HG03571 (cell line): Measurements from ENCODE around the gene TAPT1.
A peak's percentile ranks its signal among the peaks of the same experiment; 100 is the strongest.
"Not testable (repeated sequence)": the region's sequence is repeated elsewhere in the genome, so short reads cannot be mapped to it uniquely, and the experiment has no call there.

Experiments
- ATAC-seq: cut with Tn5 transposase; IDR thresholded peaks from one replicate; pipeline ENCODE4 v1.9.1; 2021; ENCODE audit not compliant: unreplicated experiment

Gene TAPT1

DNA sequence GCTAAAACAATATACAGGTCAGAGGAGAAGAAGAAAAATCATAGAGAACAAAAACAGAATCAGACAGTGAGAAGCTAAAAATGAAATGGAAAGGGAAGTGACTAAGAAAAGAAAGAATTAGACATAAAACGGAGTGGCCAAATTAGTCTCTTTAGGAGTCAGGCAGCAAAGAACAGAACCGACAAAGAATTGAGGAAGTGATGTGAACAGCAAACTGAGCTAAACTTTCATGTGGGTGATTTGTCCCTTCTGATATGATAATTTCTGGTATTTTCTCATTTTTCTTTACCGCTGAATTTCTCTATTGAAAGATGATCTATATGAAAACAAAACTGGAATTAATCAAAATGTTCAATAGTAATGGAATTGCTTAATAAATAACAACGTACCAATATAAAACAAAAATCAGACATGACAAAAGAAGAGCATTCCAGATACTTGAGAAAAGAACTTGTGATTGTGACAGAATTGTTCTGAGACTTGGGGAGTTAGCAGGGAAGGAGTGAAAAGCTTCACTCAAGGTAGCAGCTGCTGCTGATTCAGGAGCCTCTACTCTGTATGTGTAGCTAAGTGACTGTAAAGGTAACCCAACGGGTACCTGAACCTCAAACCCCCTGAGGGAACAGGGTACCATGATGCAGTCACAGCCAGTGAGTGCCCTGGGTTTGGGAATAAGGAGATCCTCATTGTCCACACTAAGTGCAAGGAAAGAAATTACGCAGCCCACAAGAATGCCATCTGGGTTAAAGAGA, 8.8 kb downstream of the TAPT1 start:
- peak; percentile 77 for ATAC-seq

DNA sequence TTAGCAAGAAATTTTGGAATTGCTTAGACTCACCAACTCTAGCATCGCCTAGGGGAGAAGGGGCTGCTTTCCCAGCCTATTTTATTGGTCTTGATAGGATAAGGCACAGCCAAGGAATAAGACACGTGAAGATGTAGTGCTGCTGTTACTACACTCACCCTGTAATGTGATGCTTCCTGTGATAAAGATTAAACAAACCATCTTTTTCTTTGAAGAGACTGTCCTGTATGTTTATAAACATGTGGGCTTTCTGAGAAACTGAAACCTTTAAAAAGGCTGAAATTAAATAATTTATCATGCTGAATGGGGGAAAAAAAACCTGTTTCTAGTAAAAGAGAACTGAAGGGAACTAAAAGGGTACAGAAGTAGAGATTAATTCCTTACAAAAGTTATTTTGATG, 13.2 kb downstream of the TAPT1 start:
- no peak for ATAC-seq

DNA sequence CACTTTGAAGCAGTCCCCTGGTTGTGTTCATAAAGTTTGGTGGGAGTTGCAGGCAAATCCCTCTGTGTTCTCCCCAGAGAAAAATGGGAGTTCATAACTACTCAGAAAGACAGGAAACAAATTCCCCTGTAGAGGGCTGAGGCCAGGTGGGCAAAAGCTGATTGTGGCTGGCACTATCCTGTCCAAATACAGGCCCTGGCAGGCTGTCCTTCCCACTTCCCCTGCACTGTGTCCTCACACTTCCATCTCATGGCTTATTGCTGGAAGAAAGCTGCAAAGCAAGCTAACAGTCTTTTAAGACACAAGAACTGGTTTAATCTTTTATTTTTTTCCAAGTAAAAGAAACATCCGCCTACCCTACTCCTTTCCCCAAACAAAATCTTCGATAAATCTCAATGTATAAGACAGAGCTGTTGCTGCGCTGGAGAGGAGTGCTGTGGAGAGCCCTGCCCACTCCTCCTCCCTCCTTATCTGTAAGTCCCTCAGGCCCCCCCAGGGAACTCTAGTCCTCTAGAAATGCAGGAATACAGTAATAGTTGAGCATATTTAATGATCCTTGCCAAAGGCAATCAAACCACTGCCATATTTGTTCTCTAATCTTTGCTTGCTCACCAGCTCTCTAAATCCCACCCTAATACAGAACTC, 14.0 kb downstream of the TAPT1 start:
- ATAC-seq = no peak

DNA sequence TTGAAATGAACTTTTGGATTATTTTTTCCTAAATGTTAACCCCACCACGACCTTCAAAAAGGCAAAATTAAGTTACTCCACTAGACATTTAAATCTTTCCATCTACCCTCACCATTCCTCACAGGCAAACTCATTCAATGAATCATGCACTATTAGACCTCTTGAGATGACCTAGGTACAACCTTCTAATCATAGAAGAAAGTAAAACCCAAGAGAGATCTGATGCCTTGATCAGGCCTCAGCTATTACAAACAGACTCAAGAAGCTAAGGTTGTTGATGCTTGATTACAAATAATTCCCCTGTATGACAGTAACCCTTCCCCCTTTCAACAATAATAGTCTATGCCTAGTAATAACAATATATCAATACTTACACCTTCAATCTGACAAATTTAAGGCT, 18.9 kb downstream of the TAPT1 start:
- no peak for ATAC-seq

DNA sequence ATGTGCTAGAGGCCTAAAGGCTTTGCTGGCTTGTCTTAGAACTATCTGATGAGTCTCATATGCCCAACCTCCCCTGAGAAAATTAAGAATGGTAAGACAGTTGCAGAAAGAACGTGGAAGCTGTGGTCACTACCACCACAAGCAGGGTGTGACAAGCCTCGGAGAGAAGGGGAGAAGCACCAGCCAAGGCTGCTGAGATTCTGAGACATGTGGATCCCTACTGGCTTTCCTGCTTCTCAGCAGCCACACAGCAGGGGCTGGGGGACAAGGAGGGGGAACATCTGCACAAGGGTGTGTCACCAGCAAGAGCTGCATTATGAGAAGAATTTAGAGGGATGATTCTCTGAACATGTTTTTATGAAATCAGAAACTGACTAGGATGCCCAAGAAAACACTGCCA, 19.4 kb downstream of the TAPT1 start:
- ATAC-seq = no peak

DNA sequence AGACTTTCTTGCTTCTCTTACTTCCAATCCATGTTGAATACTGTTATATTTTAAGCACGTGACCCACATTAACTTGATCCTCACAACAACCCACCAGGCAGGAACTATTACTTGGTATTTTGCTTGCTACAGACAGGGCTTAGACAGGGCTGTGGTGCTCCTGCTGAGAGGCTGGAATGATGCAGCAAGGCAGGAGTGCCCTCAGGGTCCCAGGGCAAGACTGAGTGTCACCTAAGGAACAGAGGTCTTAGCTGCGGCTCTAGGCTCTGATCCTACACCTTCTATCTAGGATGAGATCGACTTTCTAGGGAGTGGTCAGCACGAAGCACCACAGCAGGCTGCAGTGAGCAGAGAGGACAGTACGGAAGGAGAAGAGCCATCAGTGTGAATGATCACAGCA, 20.0 kb downstream of the TAPT1 start:
- no peak for ATAC-seq

DNA sequence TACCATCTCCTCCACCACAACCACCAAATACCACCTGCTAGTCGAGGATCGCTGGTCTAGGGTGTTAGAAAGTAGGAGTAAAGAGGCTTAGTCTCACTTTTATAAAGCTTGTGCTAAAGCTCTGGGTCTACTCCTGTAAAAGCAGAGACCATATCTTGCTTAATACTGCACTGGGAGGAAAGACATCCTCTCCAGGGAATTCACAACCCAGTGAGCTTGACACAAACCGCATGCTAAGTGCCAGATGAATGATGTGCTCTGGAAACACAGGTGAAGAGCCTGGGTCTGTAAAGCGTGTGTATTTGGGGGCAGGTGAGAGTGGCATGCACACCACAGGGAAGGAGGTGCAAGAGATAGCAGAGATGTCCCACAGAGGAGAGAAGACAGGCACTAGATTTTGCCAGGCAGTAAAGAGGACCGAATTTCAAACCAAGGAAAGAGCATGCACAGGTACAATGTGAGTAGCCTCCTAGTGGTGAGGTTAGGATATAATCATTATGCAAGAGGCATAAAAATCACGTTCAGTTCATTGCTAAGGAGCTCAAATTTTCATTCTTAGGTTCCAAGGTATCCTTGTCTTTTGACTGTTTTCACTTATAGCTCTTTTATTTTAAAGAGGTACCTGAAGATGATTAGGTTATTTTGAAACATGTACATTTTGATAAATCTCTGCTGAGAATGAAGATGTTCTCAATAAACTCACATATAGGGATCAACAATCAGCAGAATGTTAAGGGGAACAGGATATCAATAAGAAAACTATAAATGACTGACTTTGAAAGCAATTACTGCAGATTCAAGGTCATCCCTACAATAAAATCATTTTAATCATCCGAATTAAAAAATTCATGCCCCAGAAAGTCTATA, 20.7 kb downstream of the TAPT1 start:
- ATAC-seq = peak; percentile 89

DNA sequence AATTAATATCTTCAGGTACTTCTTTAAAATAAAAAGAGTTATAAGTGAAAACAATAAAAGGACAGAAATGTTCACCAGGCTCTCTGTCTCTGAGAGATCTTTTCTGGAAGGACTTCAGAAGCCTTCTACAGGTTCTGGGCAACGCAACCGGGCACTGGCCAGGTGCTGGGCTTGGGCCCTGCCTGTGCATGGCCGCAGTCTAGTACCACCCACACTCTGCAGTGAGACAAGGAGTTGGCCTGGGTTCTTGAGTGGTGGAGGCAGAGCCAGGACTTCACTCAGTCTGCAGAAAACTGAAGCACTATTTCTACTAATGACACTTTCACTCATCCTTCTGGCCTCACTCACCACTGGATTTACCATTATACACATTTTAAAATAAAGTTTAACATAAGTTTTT, 21.8 kb downstream of the TAPT1 start:
- no peak for ATAC-seq

DNA sequence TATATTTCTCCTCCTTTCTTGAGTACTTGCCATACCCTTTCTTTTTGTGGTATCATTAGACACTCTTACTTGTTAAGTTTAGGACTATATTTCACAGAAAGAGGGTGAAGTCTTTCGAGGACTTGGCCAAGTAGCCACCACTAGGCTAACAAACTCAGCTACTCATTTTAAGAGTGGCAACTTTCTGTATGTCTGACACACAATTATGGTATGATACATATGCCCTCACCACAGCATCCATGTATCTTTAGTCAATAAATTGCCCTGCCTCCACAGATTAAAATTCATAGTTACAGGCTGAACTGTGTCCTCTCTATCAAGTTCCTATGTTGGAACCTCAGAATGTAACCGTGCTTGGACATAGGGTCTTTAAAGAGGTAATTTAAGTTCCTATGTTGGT, 23.2 kb downstream of the TAPT1 start:
- ATAC-seq = no peak

DNA sequence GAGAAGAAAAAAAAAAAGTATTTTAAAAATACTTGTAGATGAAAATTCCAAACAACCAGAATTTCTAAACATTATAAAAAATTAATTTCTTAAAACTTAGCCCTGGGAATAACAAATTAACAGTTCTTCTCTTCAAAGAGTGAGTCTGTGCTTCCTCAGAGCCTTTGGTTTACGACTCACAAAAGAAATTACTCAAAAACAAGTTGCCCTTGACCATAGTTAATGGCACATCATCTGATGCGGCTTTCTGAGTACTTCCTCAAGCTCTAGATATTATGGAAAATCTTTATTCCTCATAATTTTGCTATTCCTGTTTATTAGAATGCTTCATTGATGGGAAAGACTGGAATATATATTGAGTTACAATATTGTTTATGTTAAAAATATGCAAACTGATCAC, 23.7 kb downstream of the TAPT1 start:
- no peak for ATAC-seq

DNA sequence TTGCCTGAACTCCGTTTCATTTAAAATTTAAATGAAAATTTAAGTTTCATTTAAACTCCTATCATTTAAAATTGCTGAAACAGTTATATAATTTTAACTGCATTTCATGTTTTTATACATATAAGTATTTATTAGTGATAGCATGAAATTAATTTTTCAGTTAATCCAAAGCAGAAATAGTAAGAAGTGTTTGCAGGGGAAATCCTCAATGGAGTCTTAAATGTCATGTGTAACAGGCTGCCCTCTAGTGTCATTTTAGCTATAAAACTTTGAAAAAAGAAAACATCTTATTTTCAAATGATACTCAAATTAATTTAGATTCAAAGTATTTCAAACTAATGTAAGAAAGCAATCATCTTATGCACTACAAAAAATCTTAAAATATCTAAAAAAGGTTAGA, 27.2 kb downstream of the TAPT1 start:
- ATAC-seq = no peak

DNA sequence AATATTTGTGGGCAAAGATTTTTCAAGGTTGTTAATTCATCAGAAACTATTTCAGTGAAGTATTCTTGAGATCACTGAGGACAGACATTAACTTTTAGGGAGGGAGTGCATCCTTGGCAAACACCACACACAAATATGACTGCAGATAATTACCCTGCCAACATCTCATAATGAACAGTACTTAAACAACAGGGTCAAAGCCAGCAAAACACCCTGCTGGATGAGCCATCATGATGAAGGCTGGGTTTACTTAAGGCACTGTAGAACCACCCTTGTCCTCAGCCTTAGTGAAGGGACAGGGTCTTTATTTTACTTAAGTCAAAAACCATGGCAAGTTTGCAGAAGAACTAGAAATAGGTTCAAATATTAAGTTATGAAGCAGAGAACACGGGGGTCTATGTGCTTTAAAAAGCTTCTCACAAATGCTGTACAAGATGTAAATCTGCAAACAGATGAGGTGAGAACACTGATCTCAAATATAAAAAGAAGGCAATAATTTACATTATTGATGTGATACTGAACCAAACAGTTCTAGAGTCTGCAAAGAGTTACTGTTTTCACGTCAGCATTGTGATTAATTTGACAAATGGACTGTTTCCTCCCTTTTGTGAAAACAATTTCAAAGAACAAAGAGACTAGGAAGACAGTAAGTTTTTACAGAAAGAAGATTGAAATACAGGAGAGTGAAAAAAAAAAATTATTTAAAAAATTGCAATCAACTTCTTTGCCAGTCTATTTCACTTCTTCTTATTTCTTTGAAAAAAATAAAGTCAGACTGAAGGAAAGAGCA, 28.2 kb downstream of the TAPT1 start:
- no peak for ATAC-seq

DNA sequence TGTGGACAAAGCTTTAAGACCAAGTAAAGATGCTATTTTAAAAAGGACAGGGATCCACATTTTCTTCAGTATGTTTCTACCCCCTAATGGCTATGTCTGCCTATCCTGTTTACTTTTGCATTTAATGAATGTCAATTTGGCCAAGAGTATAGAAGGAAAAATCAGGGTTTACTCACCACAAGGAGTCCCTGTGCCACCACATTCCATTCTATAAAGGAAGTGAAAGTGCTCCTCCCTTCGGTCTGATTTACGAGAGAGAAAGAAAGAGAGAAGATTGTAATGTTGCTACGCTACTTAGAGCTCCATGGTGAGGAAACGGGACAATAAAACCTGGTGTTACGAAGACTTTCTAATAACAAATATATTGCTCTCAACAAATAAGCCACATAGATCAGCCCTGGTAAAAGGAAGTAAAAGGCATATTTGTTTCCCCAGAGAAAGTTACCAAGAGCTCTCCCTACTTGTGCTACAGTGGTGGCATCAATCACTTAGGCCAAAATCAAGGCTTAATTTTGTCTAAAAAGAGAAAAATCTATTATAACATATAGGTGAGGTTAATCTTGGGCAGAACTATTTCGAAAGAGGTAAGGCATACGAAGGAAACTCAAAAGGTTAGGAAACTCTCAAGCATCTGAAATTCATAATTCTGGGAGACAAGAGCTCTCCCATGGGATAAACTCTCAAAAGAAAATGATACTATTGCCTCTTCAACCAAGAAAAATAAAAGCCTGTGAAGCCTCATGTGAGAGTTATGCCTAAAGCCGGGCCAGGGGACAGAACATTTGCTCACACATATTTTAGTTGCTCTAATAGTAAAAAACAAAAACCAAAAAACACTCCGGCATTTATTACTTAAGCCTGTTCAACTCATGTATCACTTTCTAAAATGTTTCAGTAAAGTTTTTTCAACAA, 29.5 kb downstream of the TAPT1 start:
- no peak for ATAC-seq

DNA sequence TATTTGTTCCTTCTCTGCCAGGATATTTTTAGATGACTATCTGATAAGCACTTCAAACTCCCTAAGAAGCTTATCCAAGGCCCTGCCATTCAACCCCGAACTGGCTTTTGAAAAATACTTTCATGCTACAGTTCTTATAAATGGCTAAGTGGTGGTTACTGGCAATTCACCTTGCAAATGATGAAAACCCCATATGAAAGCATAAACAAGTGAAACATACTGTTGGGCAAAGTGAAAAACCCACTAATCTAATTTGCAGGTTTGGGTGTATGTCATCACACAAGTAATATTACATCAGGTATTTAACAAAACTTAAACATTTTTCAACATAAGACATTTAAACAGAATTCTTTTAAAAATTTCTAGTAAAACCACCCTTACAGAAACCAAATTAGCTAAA, 31.1 kb downstream of the TAPT1 start:
- no peak for ATAC-seq

DNA sequence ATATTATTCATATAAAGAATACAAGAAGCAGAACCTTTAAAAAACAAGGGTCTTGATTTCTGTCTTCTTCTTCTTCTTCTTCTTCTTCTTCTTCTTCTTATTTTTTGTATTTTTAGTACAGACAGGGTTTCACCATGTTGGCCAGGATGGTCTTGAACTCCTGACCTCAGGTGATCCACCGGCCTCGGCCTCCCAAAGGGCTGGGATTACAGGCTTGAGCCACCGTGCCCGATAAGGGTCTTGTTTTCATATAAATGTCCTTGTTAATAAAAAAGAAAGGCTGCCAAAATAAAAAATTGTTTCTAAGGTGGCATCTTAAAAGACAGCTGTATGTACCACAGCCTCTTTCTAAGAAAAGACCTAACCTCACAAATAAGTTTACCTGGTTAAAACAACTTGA, 31.5 kb downstream of the TAPT1 start:
- ATAC-seq = not testable (repeated sequence)

DNA sequence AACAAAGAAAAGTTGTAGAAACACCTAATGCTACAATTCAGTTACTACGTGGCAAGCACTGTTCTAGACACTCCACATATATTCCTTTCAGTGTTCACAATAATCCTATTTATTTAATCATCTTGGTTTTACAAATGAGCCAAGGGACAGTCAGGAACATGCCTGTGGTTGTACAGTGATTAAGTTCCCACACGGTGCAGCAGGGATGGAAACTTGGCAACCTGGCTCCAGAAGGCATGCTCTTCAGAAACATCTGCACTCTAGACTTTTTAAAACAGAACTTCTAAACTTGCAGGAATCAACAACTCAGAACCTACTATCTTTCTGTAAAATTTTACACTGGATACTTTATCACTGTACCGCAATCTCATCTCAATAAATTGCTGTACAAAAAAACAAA, 32.1 kb downstream of the TAPT1 start:
- no peak for ATAC-seq

DNA sequence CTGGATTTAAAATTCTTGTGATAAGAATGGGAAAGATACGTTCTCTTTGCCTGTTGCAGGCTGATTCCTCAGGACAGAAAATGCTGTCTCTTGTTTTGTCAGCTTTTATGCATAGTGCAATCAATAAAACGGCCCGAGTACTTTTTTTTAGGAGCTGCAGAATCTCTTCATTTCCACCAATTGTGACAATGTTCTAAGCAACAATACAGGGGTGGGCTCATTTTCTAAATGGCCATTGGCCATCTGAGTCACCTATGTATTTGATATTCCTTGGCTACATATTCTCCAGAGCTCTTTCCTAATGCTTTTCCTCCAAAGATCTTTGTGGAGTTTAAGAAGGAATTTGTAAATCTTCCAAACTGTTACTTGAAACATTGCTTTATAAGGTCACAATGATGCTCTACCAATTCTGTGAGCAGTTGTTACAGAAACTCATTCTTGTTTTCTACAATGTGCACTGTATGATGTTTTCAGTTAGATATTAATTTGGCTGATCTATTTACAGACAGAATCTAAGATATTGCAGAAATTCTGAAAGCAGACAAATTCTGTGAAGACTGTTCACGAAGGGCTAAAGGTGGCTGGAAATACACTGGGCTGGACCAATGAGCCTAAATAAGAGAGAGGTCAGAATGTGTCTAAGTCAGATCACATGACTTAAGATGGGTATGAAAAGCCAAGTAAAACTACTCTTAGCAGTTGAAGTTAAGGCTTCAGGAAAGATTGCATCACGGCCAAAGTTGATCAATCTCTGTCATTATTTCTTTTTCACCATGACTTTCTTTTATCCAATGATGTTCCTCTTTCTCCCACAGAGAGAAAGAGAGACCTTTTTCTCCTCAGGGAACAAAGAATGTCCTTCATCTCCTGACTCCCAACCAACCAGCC, 33.4 kb downstream of the TAPT1 start:
- ATAC-seq = no peak

DNA sequence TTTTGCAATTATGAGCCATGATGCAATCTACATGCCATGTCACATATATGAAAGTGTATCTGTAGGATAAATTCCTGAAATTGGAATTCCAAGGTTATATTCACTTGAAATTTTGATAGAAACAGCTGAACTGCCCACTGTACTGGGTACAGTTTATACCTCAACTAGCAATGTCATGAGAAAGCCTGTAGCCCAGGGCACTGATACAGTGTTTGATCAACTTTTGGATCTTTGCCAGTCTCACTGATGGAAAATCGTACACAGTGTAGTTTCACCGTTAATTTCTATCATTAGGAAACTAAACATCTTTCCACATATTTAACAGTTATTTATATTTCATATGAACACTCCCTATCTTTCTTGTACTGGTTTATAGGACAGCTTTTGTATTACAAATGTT, 34.2 kb downstream of the TAPT1 start:
- ATAC-seq = no peak

DNA sequence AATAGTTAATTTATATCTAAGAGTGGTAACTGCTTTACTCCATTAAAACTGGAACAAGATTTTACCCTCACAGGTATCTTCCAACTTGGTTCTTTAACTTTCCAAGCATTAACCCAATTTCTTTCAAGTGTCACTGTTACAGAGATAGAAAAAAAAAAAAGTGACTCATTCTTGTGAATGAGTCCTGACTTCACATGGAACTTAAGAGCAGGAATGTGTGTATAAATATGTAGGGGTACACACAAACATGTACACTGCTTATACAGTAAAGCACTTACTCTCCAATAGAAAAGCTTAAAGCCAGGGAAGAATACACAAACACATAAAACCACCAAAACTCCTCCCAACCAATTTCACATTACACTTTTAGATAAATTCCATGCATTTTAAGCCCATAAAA, 38.8 kb downstream of the TAPT1 start:
- ATAC-seq = no peak
